ENCODE data around the gene ADH1B. TPM values are rescaled to one million over a fixed set of nuclear protein-coding genes. Genes with fewer than 3 reads are reported as not detected.

Gene ADH1B
- total RNA-seq, 1 donor from 2014 or later, result not detected

- CTCF ChIA-PET, result no interaction called here
- H3K4me1 Mint-ChIP-seq, result no peaks in the 10 kb centered on the region
- H3K36me3 Mint-ChIP-seq (ENCODE audit: low read depth), result no peaks in the 10 kb centered on the region
- no peak overlapping the region for H3K4me3 Mint-ChIP-seq
- TF ChIP-seq CTCF (IDR thresholded peaks at IDR 0.05), result no peak
- POLR2A ChIA-PET, result no interaction called here
- peaks cover 18% of the 10 kb centered on the region for H3K9me3 Mint-ChIP-seq
- no peak overlapping the region for H3K27ac Mint-ChIP-seq
- ATAC-seq (ENCODE audit: low read depth), result no peak
- intact Hi-C loops (cut with micrococcal nuclease), result no loop called here
- no peak for DNase-seq
- no peaks in the 10 kb centered on the region for H3K27me3 Mint-ChIP-seq
Measured at GRCh38 chr4:99293357-99293756, 27.8 kb downstream of the ADH1B start.

GRCh38 chr4:99290848-99291786 lies 30.1 kb downstream of the ADH1B start, which contains the start of gene ADH1A:
Gene ADH1A (minus strand): TSS chr4:99290985. CDS start chr4:99290914, 71 bp downstream.
- ChIA-PET CTCF (no interaction called here), POLR2A (no interaction called here)
- Mint-ChIP-seq H3K36me3 (ENCODE audit: low read depth) (no peaks in the 10 kb centered on the region), H3K4me3 (no peak within 1 kb of the TSS), H3K9me3 (peaks cover 9% of the 10 kb centered on the region), H3K27ac (no peak within 1 kb of the TSS), H3K27me3 (no peaks in the 10 kb centered on the region), H3K4me1 (no peaks in the 10 kb centered on the region)
- TF ChIP-seq CTCF (IDR thresholded peaks at IDR 0.05), result no peak
- ATAC-seq (ENCODE audit: low read depth) (no peak), DNase-seq (no peak)
- intact Hi-C loops (cut with micrococcal nuclease), result no loop called here

DNA sequence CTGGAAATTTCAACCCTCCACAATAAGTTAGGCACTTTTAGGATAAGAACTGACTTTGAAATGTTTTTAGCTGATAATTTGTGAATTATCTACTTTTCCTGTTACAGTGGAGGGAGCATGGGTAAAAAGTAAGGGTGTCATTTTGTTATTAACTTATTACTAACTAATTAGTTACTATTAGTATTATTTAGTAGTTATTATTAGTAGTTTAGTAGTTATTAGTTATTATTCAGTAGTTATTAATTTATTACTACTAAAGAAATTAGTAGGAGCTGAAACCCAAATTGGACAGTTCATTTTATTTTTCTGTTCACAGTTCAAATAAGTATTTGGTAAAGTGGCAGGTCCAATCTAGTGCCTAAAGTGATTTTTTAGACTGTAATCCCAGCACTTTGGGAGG lies 35.8 kb downstream of the ADH1B start:
- no peaks in the 10 kb centered on the region for H3K36me3 Mint-ChIP-seq (ENCODE audit: low read depth)
- intact Hi-C loops (cut with micrococcal nuclease), result no loop called here
- no peaks in the 10 kb centered on the region for H3K4me1 Mint-ChIP-seq
- ATAC-seq (ENCODE audit: low read depth) (no peak), DNase-seq (no peak)
- no peak for TF ChIP-seq CTCF (IDR thresholded peaks at IDR 0.05)
- ChIA-PET POLR2A (no interaction called here), CTCF (no interaction called here)
- no peak overlapping the region for H3K4me3 Mint-ChIP-seq
- H3K27me3 Mint-ChIP-seq, result no peaks in the 10 kb centered on the region
- H3K27ac Mint-ChIP-seq, result no peak overlapping the region
- no peaks in the 10 kb centered on the region for H3K9me3 Mint-ChIP-seq

GRCh38 chr4:99282731-99283130 lies 38.5 kb downstream of the ADH1B start:
- TF ChIP-seq CTCF (IDR thresholded peaks at IDR 0.05), result no peak
- Mint-ChIP-seq H3K36me3 (ENCODE audit: low read depth) (no peaks in the 10 kb centered on the region), H3K9me3 (no peaks in the 10 kb centered on the region), H3K27ac (no peak overlapping the region), H3K4me1 (no peaks in the 10 kb centered on the region), H3K27me3 (no peaks in the 10 kb centered on the region), H3K4me3 (no peak overlapping the region)
- CTCF ChIA-PET, result no interaction called here
- ATAC-seq (ENCODE audit: low read depth) (no peak), DNase-seq (no peak)
- intact Hi-C loops (cut with micrococcal nuclease), result no loop called here
- POLR2A ChIA-PET, result no interaction called here

GRCh38 chr4:99281261-99281660 lies 39.9 kb downstream of the ADH1B start:
- no peak for ATAC-seq (ENCODE audit: low read depth)

More at GRCh38 chr4:99281261-99281660, 39.9 kb downstream of the ADH1B start:
- Mint-ChIP-seq H3K9me3 (no peaks in the 10 kb centered on the region), H3K27ac (no peak overlapping the region), H3K4me1 (no peaks in the 10 kb centered on the region), H3K36me3 (ENCODE audit: low read depth) (no peaks in the 10 kb centered on the region), H3K27me3 (no peaks in the 10 kb centered on the region), H3K4me3 (no peak overlapping the region)
- DNase-seq, result no peak
- ChIA-PET CTCF (no interaction called here), POLR2A (no interaction called here)
- TF ChIP-seq CTCF (IDR thresholded peaks at IDR 0.05), result no peak
- intact Hi-C loops (cut with micrococcal nuclease), result no loop called here
